Measurements from ENCODE around the gene MTMR3.
A peak's percentile ranks its signal among the peaks of the same experiment; 100 is the strongest.

The MTMR3 gene

DNA sequence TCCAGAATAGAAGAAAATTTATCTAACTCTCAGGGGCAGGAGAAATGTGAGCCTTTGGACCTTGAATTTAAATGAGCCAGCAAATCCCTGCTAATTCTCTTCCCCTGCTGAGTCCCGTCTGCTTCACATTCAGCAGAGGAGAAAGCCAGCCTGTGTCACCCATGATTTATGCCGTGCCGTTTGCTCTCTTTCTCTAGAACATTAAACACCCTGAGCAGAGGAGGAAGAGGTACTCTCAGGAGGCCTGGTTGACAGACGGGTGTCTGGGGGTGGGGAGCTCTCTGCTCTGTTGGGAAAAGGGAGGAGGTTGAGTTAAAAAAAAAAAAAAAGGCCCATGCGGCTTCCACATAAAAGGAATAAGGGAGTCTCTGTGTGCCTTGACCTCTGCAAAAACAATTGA lies 11.3 kb upstream of the MTMR3 start:
- DNase-seq, result no peak

DNA sequence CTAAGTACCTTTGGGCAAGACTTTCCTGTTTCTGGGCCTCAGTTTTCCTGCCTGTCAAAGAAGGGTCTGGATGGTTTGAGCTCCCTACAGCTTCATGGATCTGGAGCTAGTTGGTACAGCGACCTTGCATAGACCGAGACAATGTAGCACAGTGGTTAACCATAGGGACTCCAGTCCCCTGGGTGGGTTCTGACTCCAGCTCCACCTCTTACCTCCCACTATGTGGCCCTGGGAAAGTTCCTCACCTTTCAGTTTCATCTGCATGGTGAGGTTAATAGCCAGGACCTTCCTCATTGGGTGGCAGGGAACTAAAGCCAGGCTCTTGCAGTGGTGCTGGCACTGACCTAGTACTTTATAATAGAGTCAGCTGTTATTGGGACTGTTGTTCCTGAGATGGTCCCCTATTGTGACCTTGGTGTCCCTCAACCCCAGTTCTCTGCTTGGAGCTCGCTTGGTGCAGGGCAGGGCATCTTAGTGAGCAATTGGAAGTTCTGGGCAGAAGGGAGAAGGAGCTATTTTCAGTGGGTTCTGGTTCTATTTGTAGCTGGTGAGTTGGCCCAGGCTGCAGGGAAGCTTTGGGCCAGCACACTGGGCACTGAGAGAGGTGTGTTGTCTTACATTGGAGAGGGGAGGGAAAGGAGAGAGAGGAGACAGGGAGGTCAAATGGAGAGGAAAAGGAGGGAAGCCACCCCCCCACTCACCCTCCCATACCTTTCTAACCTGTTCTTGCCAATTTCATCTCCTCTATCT lies 10.7 kb upstream of the MTMR3 start:
- no peak for DNase-seq

DNA sequence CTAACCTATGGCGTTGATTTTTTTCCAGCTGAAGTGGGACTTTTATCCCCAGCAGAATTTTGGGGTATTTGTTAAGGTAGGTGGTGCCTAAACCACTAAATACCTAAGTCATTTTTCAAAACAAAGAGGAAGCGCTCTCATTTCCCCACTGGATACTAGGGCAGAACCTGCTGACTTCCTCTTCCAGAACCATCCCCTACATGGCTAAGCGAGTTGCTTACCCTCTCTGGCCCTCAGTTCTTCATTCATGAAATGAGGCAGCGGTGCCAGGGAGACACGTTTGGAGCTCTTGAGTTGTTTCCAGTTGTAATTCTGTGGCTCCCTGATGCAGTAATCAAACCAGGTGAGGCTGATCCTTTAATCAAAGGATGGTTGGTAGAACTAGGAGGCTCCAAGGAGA lies 10.0 kb upstream of the MTMR3 start:
- DNase-seq, result no peak

DNA sequence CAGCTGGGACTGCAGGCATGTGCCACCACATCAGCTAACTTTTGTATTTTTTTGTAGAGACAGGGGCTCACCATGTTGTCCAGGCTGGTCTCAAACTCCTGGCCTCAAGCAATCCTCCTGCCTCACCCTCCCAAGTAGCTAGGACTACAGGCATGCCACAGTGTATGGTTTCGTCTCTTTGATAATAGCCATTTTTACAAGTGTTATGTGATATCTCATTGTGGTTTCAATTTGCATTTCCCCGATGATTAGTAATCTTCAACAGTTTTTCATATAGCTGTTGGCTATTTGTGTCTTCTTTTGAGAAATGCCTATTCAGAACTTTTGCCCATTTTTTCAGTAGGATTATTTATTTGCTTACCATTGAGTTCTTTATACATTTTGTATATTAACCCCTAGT lies 9.0 kb upstream of the MTMR3 start:
- DNase-seq, result no peak

DNA sequence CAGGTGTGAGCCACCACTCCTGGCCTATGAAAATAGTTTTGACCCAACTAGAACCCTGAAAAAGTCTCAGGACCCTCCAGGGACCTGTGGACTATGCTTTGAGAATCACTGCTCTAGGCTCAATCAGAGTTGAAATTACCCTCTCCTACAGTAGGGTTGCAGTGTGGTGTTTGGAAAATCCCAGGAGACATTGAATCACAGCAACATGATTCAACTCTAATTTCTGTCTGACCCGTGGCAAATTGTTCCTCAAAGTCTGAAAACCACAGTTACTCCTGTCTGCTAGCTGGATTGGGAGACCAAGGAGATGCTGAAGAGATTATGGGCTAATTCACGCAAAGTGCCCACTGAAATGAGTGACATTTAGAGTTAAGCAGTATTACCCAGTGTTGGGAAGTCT lies 5.4 kb upstream of the MTMR3 start:
- DNase-seq, result no peak

DNA sequence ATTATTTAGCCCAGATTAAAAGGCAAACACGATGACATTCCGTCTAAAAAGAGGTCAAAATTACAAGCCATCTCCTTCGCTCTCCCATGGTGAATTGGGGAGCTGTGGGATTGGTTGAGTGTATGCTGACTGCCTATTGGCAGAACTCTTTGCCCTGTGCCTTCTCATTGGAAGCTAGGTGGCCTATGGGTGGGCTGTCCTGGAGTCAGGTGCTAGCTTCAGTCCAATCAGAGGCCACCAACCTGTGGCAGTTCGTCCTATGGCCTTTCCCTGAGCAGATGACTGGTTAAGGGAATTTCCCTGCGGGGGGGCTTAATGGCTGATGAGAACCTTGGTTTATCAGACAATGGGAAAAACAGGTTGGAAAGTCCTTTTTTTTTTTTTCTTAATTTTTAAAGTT lies 3.2 kb upstream of the MTMR3 start:
- DNase-seq, result peak; percentile 3

DNA sequence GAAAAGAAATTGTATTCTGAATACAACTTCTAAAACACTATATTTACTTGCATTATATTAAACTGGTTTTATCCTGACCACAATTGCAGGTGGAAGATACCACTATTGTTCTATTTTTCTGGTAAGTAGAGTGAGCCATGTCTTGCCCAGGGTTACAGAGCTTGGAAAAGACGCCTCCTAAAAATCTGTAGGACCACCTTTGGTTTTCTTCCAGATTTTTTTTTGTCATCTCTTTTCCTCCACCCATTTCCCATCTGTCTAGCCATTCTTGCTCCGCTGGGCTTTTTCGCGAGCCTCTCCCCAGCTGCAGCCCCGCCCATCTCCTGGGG lies 294 bp upstream of the MTMR3 start:
- DNase-seq, result no peak

DNA sequence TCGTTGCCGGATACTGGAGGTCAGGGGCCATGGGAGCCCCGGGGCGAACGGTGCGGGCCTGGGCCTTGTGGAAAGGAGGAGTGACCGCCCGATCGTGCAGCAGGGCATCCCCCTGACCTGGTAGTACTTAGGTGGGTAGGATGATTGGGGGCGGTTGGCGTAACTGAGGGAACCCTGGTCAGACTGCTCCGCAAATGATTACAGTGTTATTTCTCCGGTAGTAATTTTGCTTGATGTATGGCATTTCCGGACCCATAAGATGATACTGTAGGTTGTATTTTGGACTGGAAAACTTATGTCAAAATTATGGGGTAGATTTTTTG lies 762 bp downstream of the MTMR3 start:
- no peak for DNase-seq

DNA sequence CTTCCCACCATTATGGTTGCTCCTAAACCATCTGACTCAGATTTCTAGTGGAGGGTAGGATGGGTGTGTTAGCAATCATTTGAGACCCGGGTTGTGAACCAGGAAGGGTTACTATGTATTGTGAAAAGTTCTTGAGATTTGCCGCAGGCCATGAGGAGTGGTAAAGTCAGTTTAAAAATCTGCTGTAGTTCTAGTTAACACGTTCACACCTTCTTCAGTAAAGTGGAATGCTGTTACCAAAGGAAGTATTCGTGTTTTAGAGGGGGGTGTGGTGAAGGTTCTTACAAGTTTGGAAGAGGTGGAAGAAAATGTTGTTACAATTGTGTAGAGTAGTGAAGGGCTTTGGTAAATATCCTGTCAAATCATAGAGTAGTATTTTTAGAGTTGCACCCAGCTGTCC lies 2.6 kb downstream of the MTMR3 start:
- DNase-seq, result no peak

DNA sequence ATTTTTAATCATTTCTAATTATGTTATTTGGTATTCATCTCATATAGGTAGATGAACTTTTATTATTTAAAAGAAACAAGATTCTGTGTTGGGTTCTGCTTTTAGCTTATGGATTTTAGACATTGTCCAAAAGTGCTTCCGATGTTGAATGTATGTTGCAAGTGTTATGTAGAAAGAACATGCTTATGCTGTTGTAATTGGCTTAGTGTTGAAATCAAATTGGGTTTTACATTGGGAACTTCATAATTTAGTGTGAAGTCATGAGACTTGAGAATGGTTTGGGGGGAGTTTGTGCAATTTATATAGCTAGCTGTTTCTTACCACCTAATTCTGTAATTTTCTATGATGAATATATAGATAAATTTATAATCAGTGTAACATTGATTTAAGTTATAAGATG lies 3.6 kb downstream of the MTMR3 start:
- no peak for DNase-seq

DNA sequence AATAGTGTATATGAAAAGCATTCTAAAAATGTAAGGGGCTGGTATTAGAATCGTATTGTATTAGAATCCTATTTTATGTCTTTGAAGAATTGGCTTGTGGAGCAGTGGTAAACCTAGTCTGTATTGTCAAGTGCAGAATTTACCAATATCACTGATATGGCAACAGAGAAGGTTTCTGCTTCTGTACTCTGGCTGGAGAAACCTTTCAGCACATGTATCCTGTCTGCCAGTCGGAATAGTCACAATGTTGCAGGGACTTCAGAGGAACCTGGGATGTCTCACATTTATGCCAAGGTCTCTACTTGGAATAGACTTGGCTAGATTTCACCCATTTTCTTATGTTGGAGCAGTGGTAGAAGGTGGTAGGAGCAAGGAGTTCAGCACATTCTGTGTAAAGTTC lies 4.4 kb downstream of the MTMR3 start:
- no peak for DNase-seq

DNA sequence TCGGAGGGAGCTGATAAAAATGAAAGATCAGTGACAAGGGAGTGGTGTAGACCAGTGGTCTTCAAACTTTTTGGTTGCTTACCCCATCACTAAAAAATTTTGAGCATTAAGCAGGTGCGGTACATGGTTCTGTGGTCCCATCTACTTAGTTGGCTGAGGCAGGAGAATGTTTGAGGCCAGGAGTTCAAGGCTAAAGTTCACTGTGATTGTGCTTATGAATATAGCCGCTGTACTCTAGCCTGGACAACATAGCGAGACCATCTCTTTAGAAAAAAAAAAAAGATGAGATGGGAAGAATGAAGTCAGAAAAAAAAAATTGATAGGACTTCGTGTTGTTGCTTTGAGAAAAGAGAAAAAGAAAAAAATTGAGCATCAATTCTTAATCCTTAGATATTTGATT lies 7.8 kb downstream of the MTMR3 start:
- DNase-seq, result no peak

DNA sequence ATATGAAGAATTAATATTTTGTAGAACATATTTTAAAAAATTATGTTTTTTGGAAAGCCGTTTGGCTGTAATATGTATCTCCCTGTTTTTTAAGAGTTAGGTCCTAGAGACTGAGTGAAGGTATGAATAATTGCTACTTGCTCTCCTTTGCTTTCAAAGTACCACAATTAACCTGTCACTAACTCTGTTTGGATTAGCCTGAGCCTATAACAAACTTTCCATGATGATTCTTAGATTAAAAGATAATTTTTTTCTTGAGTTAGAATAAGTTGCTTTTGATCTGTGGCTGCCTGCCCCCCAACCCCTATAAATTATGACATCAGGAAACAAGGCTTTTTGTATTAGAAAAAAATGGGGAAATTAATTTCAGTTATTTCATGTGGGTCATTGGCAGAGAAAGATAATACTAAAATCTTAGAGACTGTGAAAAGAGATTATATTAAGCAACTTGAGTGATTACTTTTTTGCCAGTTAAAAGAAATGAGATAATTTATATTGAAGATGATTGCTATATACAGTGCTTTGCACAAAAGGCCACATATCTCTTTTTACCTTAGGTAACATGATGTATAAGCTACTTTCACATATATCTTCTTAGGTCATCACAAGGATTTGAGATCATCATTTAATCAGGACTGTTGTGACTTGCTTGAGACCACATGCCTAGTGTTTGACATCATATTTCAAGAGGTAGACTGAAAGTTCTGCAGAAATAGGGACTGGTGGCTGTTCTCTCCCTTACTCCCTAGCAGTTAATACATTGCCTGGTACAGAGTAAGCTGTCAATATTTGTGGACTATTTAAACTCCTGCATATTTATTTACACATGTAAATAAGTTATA lies 9.6 kb downstream of the MTMR3 start:
- no peak for DNase-seq

DNA sequence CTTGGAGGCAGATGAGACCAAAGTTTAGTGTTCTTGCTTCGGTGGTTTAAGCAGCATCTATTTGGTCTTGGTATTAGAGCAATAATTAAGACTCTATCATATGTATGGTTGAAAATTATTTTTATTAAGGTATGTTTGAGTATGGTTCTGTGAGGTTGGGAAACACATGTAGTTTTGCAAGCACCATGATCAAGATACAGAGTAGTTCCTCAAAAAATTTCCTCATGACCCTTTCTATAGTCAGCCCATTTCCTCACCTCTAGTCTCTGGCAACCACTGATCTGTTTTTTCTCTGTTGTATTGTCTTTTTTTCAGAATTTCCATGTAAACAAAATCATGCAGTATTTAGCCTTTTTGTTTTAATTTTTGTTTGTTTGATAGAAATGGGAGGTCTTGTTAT lies 18.4 kb downstream of the MTMR3 start:
- DNase-seq, result no peak

DNA sequence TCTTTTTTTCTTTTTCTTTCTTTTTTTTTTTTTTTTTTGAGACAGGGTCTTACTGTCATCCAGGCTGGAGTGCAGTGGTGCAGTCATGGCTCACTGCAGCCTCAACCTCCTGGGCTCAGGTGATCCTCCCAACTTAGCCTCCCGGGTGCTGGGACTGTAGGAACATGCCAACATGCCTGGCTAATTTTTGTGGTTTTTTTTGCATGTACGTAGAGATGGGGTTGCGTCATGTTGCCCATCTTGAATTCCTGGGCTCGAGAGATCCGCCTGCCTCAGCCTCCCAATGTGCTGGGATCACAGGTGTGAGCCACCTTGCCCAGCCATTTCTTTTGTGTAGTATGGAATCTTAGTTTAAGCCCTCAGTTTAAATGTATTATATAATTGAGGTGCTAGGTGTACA lies 20.4 kb downstream of the MTMR3 start:
- no peak for DNase-seq

DNA sequence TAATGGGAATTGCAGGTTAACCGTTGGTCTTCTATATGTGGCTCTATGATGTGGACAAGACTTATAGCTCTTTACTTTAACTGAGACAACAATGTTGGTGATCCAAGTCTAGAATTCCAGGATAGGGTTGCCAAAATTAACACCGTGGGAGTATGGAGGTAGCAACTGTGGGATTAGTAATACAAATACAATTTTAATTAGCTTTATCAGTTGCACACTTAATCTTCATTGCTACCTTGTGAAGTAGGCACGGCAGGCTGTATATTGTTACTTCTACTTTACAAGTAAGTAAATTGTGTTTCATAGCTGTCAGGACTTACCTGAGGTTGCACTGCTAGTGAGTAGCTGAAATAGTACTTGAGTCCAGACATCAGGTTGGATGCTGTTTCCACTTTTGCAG lies 21.0 kb downstream of the MTMR3 start:
- no peak for DNase-seq

DNA sequence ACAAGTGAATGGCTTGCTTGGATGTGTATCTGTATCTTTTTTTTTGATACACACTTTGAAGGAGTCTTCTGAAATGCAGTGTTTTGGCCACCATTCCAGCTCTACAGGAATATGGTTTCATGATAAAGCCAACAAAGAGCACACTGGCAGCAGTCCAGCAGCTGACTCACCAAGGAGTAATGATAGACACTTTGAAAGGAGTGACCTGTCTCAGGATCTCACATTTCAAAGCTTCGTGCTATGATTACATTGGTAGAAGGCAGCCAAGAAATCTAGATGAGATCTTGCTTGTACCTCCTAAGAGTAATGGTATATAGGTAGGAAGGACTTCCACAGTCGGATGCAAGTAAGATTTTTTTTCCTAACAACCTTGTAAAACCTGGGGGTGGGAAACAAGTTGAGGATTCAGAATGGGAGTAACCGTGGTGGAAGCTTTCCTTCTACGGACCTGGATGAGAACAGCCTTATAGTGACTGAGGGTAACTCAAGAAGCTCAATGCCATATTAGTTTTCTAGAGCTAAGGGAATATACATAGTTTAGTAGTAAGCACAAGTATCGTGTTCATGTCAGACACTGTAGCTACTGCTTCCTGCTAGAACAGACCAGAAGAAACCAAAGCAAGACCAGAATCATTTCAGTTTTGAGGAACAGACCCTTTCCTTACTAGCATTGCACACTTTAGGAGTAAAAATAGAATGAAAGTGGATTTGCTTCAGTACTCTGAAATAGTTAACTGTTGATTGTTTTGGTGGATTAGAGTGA lies 25.0 kb downstream of the MTMR3 start:
- peak; percentile 75 for DNase-seq

DNA sequence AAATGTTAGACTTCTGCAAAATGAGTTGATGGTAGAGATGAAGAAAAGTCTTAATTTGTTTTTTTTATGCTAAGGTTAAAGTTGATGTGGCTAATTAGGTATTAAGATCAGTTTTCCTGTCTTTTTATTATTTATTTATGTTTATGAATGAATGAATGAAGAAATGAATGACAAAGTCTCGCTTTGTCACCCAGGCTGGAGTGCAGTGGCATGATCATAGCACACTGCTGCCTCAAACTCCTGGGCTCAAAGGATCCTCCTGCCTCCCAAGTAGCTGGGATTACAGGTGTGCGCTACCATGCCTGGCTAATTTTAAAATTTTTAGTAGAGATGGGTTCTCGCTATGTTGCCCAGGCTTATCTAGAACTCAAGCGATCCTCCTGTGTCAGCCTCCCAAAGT lies 29.2 kb downstream of the MTMR3 start:
- no peak for DNase-seq

DNA sequence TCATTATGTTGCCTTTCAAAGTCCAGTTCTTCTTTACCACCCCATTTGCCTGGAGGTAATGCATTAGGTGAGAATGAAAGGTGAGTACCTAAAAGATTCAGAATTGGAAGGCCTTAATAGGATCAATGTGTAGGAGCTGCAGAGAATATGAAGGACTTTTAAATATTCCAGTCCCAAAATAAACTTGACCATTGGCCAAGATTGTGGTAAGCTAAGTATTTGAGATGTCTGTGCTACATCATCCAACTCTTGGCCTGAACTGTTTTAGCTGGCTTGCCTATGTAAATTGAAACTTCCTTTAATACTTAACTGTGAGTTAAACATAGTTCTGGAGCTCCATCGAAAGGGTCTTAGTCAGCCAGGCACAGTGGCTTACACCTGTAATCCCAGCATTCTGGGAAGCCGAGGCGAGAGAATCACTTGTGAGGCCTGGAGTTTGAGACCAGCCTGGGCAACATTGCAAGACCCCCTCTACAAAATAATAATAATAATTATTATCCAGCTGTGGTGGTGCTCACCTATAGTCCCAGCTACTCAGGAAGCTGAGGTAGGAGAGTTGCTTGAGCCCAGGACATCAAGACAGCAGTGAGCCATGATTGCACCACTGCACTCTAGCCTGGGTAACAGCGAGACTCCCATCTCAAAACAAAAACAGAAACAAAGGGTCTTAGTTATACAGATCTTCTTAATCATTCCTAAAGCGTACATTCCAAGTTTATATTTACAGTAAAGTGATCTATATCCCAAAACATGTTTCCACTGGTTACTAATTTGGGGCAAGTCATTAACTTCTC lies 29.8 kb downstream of the MTMR3 start:
- no peak for DNase-seq

DNA sequence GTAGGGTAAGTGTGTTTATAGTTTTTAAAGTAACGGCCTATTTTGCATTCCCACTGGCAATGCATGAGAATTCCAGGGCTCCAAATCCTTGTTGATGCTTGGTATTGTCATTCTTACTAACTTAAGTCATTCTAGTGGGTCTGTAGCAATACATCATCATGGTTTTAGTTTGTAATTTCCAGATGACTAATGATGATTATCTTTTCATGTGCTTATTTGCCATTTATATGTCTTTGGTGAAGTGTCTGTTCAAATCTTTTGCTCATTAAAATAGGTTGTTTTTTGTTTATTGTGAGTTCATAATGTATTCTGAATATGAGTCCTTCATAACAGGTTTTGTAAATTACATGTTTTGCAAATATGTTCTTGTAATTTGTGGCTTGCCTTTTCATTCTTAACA lies 31.2 kb downstream of the MTMR3 start:
- DNase-seq, result no peak

DNA sequence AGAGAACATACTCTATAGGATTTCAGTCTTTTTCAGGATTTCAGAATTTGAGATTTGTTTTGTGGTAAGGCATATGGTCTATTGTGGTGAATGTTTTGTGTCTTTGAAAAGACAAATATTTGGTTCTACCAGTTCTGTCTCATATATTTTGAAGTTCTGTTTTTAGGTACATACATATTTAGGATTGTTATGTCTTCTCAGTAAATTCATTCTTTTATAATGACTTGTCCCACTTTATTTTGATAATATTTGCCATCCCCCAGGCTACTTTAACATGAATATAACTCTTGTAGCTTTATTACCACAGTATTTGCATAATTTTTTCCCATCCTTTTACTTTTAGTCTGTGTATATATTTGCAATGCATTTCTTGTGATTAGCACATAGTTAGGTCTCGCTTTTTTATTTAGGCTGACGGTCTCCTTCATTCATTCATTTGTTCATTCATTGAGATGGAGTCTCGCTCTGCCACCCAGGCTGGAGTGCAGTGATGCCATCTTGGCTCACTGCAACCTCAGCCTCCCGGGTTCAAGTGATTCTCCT lies 32.1 kb downstream of the MTMR3 start:
- no peak for DNase-seq

DNA sequence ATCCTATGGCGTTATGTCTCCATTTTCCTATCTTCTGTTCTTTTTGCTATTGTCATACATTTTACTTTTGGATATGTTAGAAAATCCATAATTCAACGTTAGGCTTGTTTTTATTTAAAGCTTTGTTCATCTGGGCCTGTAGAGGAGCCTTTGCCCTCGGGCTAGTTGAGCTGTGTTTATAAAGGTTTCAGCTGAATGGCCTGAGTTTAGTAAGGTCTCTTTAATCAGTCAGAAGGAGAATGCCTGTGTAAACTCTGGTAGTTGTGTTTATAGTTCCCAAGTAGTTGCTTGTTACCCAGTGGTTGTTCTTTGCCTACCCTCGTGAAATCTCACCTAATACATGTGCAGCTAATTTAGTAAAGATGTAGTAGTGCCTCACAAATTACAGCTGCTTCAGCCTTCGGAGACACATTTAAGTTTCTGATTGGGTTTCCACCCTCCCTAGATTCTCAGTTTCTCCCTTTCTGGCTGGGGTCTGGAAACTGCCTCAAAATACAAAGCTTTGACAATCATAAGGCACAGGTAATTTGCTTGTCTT lies 33.1 kb downstream of the MTMR3 start:
- no peak for DNase-seq

Data from DMS53 (cell line).